Stimulated activated CD4-positive, alpha-beta T cell treated with anti-CD3 and anti-CD28 coated beads, Interleukin-15, amount 100 ng/mL, for 1 hour (primary cell): ENCODE data around the gene SLC24A3.

Source experiments
- DNase-seq, 2 donors: peaks; one replicate each; pipeline ENCODE4 v3.0.0-alpha.2; 2020; ENCODE audit warnings: low read depth in 1 of 2, low spot score in 1 of 2

SLC24A3 gene

GRCh38 chr20:19380211-19380610 lies 167.8 kb downstream of the SLC24A3 start:
- no peak for DNase-seq

GRCh38 chr20:19381947-19382346 lies 169.5 kb downstream of the SLC24A3 start:
- no peak for DNase-seq

- no peak for DNase-seq
Observed at GRCh38 chr20:19382386-19383340, 170.2 kb downstream of the SLC24A3 start.

GRCh38 chr20:19384940-19385339 lies 172.5 kb downstream of the SLC24A3 start:
- DNase-seq, result no peak

- no peak for DNase-seq
Observed at GRCh38 chr20:19387251-19387650, 174.8 kb downstream of the SLC24A3 start.

- no peak for DNase-seq
Observed at GRCh38 chr20:19392344-19393130, 180.1 kb downstream of the SLC24A3 start.

GRCh38 chr20:19396460-19397081 lies 184.1 kb downstream of the SLC24A3 start:
- no peak for DNase-seq

- no peak for DNase-seq
Observed at GRCh38 chr20:19397226-19397625, 184.8 kb downstream of the SLC24A3 start.

- no peak for DNase-seq
Observed at GRCh38 chr20:19397666-19398065, 185.2 kb downstream of the SLC24A3 start.

- no peak for DNase-seq
Observed at GRCh38 chr20:19401096-19401495, 188.7 kb downstream of the SLC24A3 start.

GRCh38 chr20:19403549-19403948 lies 191.1 kb downstream of the SLC24A3 start:
- DNase-seq, result no peak

GRCh38 chr20:19404826-19405225 lies 192.4 kb downstream of the SLC24A3 start:
- DNase-seq, result no peak

- DNase-seq, result no peak
Observed at GRCh38 chr20:19405958-19406357, 193.5 kb downstream of the SLC24A3 start.

GRCh38 chr20:19406381-19406780 lies 193.9 kb downstream of the SLC24A3 start:
- DNase-seq, result no peak

- DNase-seq, result no peak
Observed at GRCh38 chr20:19407196-19407595, 194.8 kb downstream of the SLC24A3 start.

- DNase-seq, result no peak
Observed at GRCh38 chr20:19407736-19408135, 195.3 kb downstream of the SLC24A3 start.

GRCh38 chr20:19408971-19409370 lies 196.5 kb downstream of the SLC24A3 start:
- DNase-seq, result no peak

- no peak for DNase-seq
Observed at GRCh38 chr20:19411811-19412210, 199.4 kb downstream of the SLC24A3 start.

- DNase-seq, result no peak
Observed at GRCh38 chr20:19412254-19412653, 199.8 kb downstream of the SLC24A3 start.

GRCh38 chr20:19414600-19414999 lies 202.2 kb downstream of the SLC24A3 start:
- no peak for DNase-seq

GRCh38 chr20:19415786-19416185 lies 203.3 kb downstream of the SLC24A3 start:
- DNase-seq, result no peak

- DNase-seq, result no peak
Observed at GRCh38 chr20:19416627-19417026, 204.2 kb downstream of the SLC24A3 start.
